ENCODE measurements around the gene ZNG1A.
A peak's percentile ranks its signal among the peaks of the same experiment; 100 is the strongest.
"Not testable (repeated sequence)": the region's sequence is repeated elsewhere in the genome, so short reads cannot be mapped to it uniquely, and the experiment has no call there.

The ZNG1A gene

GRCh38 chr9:178970-179383 lies at the start of gene ZNG1A:
Gene ZNG1A (minus strand): TSS chr9:179056. CDS start chr9:178969, 87 bp downstream.
- not testable (repeated sequence) for DNase-seq (ENCODE audit: extremely low spot score, insufficient read length, low read depth)
- FAIRE-seq = peak; percentile 58

- DNase-seq (ENCODE audit: extremely low spot score, insufficient read length, low read depth) (no peak), FAIRE-seq (no peak)
These were observed 49.0 kb upstream of the ZNG1A start for GRCh38 chr9:227860-228259.

- DNase-seq (ENCODE audit: extremely low spot score, insufficient read length, low read depth) = no peak
These were observed 46.0 kb upstream of the ZNG1A start for GRCh38 chr9:224582-225520.

GRCh38 chr9:224026-224425 lies 45.2 kb upstream of the ZNG1A start:
- FAIRE-seq = no peak

More at GRCh38 chr9:224582-225520, 46.0 kb upstream of the ZNG1A start:
- FAIRE-seq = no peak

GRCh38 chr9:223152-223551 lies 44.3 kb upstream of the ZNG1A start:
- DNase-seq (ENCODE audit: extremely low spot score, insufficient read length, low read depth) (no peak), FAIRE-seq (no peak)

More at GRCh38 chr9:224026-224425, 45.2 kb upstream of the ZNG1A start:
- no peak for DNase-seq (ENCODE audit: extremely low spot score, insufficient read length, low read depth)

GRCh38 chr9:221989-222776 lies 43.3 kb upstream of the ZNG1A start:
- peak; percentile 41 for FAIRE-seq

GRCh38 chr9:219670-220365 lies 41.0 kb upstream of the ZNG1A start:
- FAIRE-seq (no peak), DNase-seq (ENCODE audit: extremely low spot score, insufficient read length, low read depth) (no peak)

More at GRCh38 chr9:221989-222776, 43.3 kb upstream of the ZNG1A start:
- DNase-seq (ENCODE audit: extremely low spot score, insufficient read length, low read depth) = no peak

- not testable (repeated sequence) for DNase-seq (ENCODE audit: extremely low spot score, insufficient read length, low read depth); FAIRE-seq
These were observed 40.2 kb upstream of the ZNG1A start for GRCh38 chr9:219036-219435.

- FAIRE-seq (no peak), DNase-seq (ENCODE audit: extremely low spot score, insufficient read length, low read depth) (no peak)
These were observed 39.1 kb upstream of the ZNG1A start for GRCh38 chr9:217950-218349.

- DNase-seq (ENCODE audit: extremely low spot score, insufficient read length, low read depth) (no peak), FAIRE-seq (no peak)
These were observed 38.0 kb upstream of the ZNG1A start for GRCh38 chr9:216866-217265.

- DNase-seq (ENCODE audit: extremely low spot score, insufficient read length, low read depth) (no peak), FAIRE-seq (no peak)
These were observed 36.8 kb upstream of the ZNG1A start for GRCh38 chr9:215631-216155.

GRCh38 chr9:214648-215493 lies 36.0 kb upstream of the ZNG1A start, which contains the start of gene DOCK8:
Gene DOCK8 (plus strand): TSS chr9:214865. CDS start chr9:214977, 112 bp downstream.
- DNase-seq (ENCODE audit: extremely low spot score, insufficient read length, low read depth) (peak; percentile 29), FAIRE-seq (peak; percentile 67)

GRCh38 chr9:214351-214647 lies 35.4 kb upstream of the ZNG1A start:
- peak; percentile 33 for FAIRE-seq
- DNase-seq (ENCODE audit: extremely low spot score, insufficient read length, low read depth) = no peak

GRCh38 chr9:213901-214300 lies 35.0 kb upstream of the ZNG1A start:
- DNase-seq (ENCODE audit: extremely low spot score, insufficient read length, low read depth); FAIRE-seq: not testable (repeated sequence)

- DNase-seq (ENCODE audit: extremely low spot score, insufficient read length, low read depth) = no peak
- no peak for FAIRE-seq
These were observed 33.4 kb upstream of the ZNG1A start for GRCh38 chr9:212297-212696.

- FAIRE-seq = no peak
- no peak for DNase-seq (ENCODE audit: extremely low spot score, insufficient read length, low read depth)
These were observed 32.7 kb upstream of the ZNG1A start for GRCh38 chr9:211557-211956.

- no peak for FAIRE-seq
- no peak for DNase-seq (ENCODE audit: extremely low spot score, insufficient read length, low read depth)
These were observed 32.2 kb upstream of the ZNG1A start for GRCh38 chr9:211036-211435.

GRCh38 chr9:209143-209758 lies 30.4 kb upstream of the ZNG1A start:
- no peak for FAIRE-seq
- no peak for DNase-seq (ENCODE audit: extremely low spot score, insufficient read length, low read depth)

GRCh38 chr9:206481-206880 lies 27.6 kb upstream of the ZNG1A start:
- no peak for DNase-seq (ENCODE audit: extremely low spot score, insufficient read length, low read depth)

More at GRCh38 chr9:206481-206880, 27.6 kb upstream of the ZNG1A start:
- FAIRE-seq = no peak

Data from GM18507 (cell line).